Astrocyte (in vitro differentiated cells and primary cell): ENCODE measurements around the gene TMC1. TPM values are rescaled to one million over a fixed set of nuclear protein-coding genes. Genes with fewer than 3 reads are reported as not detected.

ENCODE experiments used
- DNase-seq: peaks from one replicate; pipeline ENCODE4 v3.0.0-alpha.2; 2010; ENCODE audit warnings: low read depth
- FAIRE-seq: peaks from 2 replicates; lab custom pipeline; 2011; peaks lifted over from hg19 to GRCh38; lab: Jason Lieb, UNC
- H2AFZ ChIP-seq: 2 replicates; pipeline ENCODE4 v1.6.0; 2012; ENCODE audit warnings: low read depth, low read length, inconsistent platforms
- H3K27ac ChIP-seq: 2 replicates; pipeline ENCODE4 v1.5.1; 2011; ENCODE audit warnings: low read depth, low read length, inconsistent platforms
- H3K27me3 ChIP-seq: 2 replicates; pipeline ENCODE4 v1.6.0; 2011; ENCODE audit warnings: low read length, inconsistent platforms; ENCODE audit not compliant: insufficient read depth
- H3K36me3 ChIP-seq: 2 replicates; pipeline ENCODE4 v1.5.1; 2011; ENCODE audit warnings: low read length, inconsistent platforms; ENCODE audit not compliant: insufficient read depth
- H3K4me1 ChIP-seq: 2 replicates; pipeline ENCODE4 v1.5.1; 2011; ENCODE audit warnings: low read length, inconsistent platforms; ENCODE audit not compliant: insufficient read depth
- H3K4me2 ChIP-seq: 2 replicates; pipeline ENCODE4 v1.6.0; 2012; ENCODE audit warnings: low read length, inconsistent platforms
- H3K4me3 ChIP-seq: 2 replicates; pipeline ENCODE4 v1.5.1; 2011; ENCODE audit warnings: low read depth, mild to moderate bottlenecking, low read length, inconsistent platforms; ENCODE audit not compliant: insufficient read depth
- H3K79me2 ChIP-seq: 2 replicates; pipeline ENCODE4 v1.6.0; 2012; ENCODE audit warnings: mild to moderate bottlenecking, low read length, inconsistent platforms; ENCODE audit not compliant: insufficient read depth
- H3K9ac ChIP-seq: 2 replicates; pipeline ENCODE4 v1.6.0; 2012; ENCODE audit warnings: mild to moderate bottlenecking, low read length, inconsistent platforms
- H3K9me3 ChIP-seq: 2 replicates; pipeline ENCODE4 v1.5.1; 2012; ENCODE audit warnings: low read depth, mild to moderate bottlenecking, low read length, inconsistent platforms; ENCODE audit not compliant: insufficient read depth
- H4K20me1 ChIP-seq: 2 replicates; pipeline ENCODE4 v1.6.0; 2012; ENCODE audit warnings: low read length, inconsistent platforms; ENCODE audit not compliant: insufficient read depth
- H3K27ac Mint-ChIP-seq: one replicate; pipeline ENCODE4 v1.8.0; 2021; ENCODE audit warnings: mild to moderate bottlenecking, mixed read lengths; ENCODE audit not compliant: unreplicated experiment
- H3K27me3 Mint-ChIP-seq: one replicate; pipeline ENCODE4 v1.8.0; 2021; ENCODE audit warnings: low read depth, mixed read lengths; ENCODE audit not compliant: unreplicated experiment
- H3K36me3 Mint-ChIP-seq: one replicate; pipeline ENCODE4 v1.8.0; 2021; ENCODE audit warnings: low read depth, mixed read lengths; ENCODE audit not compliant: unreplicated experiment
- H3K4me1 Mint-ChIP-seq: one replicate; pipeline ENCODE4 v1.8.0; 2021; ENCODE audit warnings: low read depth, mixed read lengths; ENCODE audit not compliant: unreplicated experiment
- H3K4me3 Mint-ChIP-seq: one replicate; pipeline ENCODE4 v1.8.0; 2021; ENCODE audit warnings: mild to moderate bottlenecking, moderate library complexity, mixed read lengths; ENCODE audit not compliant: unreplicated experiment
- H3K9me3 Mint-ChIP-seq: one replicate; pipeline ENCODE4 v1.8.0; 2021; ENCODE audit warnings: mild to moderate bottlenecking, mixed read lengths; ENCODE audit not compliant: unreplicated experiment
- EZH2 ChIP-seq: IDR thresholded peaks from 2 replicates; pipeline ENCODE4 v1.6.1; 2012; ENCODE audit warnings: mild to moderate bottlenecking, low read length, inconsistent platforms; ENCODE audit not compliant: insufficient read depth
- total RNA-seq: library from RNA; stranded (reverse); gene quantifications from 2 replicates; pipeline ENCODE4 v1.2.1, GENCODE V29; 2021
- TF ChIP-seq, protein P1 (sequence below): IDR thresholded peaks from 2 replicates; pipeline ENCODE4 v1.5.1; 2011; ENCODE audit warnings: low read depth, mild to moderate bottlenecking, inconsistent platforms, low read length, moderate library complexity; ENCODE audit not compliant: insufficient read depth

TMC1 gene
- total RNA-seq, 1 donor from 2014 or later = not detected

DNA sequence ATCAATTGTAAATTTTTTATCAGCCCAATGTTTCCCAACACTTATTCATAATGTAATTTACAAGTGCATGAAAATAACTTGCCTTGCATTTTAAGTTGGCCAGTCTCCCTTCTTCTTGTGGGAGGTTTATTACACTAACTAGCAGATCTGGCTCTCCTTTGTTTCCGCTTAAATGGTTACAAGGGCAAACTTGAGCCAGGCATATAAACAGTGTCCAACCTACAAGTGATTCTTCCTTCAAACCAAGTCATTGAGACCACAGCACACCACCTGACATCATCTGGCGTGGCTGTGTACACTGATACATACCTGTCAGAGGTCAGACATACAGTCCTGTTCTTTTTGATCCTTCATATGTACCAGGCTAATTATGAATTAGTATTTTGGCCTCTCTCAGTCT is 351.3 kb downstream of the TMC1 start:
- Histone ChIP-seq H3K4me1 (no peaks in the 10 kb centered on the region), H3K9me3 (no peaks in the 10 kb centered on the region), H3K4me3 (no peak overlapping the region), H3K4me2 (no peak overlapping the region), H3K27ac (no peak overlapping the region), H4K20me1 (no peaks in the 10 kb centered on the region), H3K9ac (no peak overlapping the region), H3K36me3 (no peaks in the 10 kb centered on the region), H3K79me2 (no peaks in the 10 kb centered on the region), H2AFZ (no peak overlapping the region), H3K27me3 (no peaks in the 10 kb centered on the region)
- H3K27ac Mint-ChIP-seq = no peak overlapping the region
- H3K27me3 Mint-ChIP-seq = no peaks in the 10 kb centered on the region
- no peaks in the 10 kb centered on the region for H3K36me3 Mint-ChIP-seq
- TF ChIP-seq, protein P1, sequence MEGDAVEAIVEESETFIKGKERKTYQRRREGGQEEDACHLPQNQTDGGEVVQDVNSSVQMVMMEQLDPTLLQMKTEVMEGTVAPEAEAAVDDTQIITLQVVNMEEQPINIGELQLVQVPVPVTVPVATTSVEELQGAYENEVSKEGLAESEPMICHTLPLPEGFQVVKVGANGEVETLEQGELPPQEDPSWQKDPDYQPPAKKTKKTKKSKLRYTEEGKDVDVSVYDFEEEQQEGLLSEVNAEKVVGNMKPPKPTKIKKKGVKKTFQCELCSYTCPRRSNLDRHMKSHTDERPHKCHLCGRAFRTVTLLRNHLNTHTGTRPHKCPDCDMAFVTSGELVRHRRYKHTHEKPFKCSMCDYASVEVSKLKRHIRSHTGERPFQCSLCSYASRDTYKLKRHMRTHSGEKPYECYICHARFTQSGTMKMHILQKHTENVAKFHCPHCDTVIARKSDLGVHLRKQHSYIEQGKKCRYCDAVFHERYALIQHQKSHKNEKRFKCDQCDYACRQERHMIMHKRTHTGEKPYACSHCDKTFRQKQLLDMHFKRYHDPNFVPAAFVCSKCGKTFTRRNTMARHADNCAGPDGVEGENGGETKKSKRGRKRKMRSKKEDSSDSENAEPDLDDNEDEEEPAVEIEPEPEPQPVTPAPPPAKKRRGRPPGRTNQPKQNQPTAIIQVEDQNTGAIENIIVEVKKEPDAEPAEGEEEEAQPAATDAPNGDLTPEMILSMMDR = no peak
- no peak for TF ChIP-seq EZH2
- no peaks in the 10 kb centered on the region for H3K4me1 Mint-ChIP-seq
- DNase-seq (no peak), FAIRE-seq (no peak)
- no peak overlapping the region for H3K4me3 Mint-ChIP-seq
- H3K9me3 Mint-ChIP-seq = no peaks in the 10 kb centered on the region

DNA sequence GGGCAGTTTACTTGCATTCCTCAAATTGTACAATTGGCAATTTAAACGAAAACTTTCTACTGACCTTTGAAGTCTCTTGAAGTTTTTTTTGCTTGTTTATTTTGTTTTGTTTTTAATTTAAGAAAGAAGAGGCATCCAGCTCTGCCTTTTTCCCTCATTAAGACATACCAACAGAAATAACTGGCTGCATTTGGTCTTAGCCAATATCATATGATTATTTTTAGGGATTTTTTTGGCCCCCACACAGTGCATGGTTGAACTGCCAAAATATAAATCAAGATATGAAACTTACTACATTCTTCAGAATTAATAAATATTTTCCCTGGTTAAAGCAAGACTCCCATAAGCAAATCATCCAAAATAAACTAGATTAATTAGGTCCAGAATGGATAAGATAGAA is 352.0 kb downstream of the TMC1 start:
- no peak overlapping the region for H3K27ac ChIP-seq

DNA sequence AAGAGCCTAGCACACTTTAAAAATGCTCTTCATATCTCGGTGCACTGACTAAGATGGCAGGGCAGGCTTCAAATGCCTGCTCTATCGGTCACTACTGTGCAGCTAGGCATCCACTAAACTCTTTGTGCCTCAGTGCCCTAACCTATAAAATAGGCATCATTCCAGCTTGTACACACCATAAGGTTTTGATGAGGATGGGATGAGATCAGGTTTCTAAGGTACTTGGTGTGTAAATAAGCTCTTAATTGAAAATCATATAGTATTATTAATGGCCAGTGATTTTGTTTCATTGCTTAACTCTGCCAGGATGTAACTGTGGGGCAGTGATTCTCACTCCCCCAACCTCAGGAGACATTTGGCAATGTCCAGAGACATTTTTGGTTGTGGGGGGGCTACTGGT is 352.9 kb downstream of the TMC1 start:
- Mint-ChIP-seq H3K4me3 (no peak overlapping the region), H3K36me3 (no peaks in the 10 kb centered on the region), H3K27ac (no peak overlapping the region), H3K4me1 (no peaks in the 10 kb centered on the region), H3K27me3 (no peaks in the 10 kb centered on the region), H3K9me3 (peaks cover 6% of the 10 kb centered on the region)
- H3K79me2 ChIP-seq = no peaks in the 10 kb centered on the region
- no peak overlapping the region for H3K4me2 ChIP-seq
- H3K27me3 ChIP-seq = no peaks in the 10 kb centered on the region
- no peaks in the 10 kb centered on the region for H3K36me3 ChIP-seq
- no peaks in the 10 kb centered on the region for H3K4me1 ChIP-seq
- FAIRE-seq = no peak
- no peak overlapping the region for H3K4me3 ChIP-seq
- H3K9ac ChIP-seq = no peak overlapping the region
- TF ChIP-seq, protein P1 = no peak
- no peak for TF ChIP-seq EZH2
- H4K20me1 ChIP-seq = no peaks in the 10 kb centered on the region
- H3K27ac ChIP-seq = no peak overlapping the region
- H2AFZ ChIP-seq = no peak overlapping the region
- no peaks in the 10 kb centered on the region for H3K9me3 ChIP-seq
- DNase-seq = no peak

More for the DNA sequence above, 352.0 kb downstream of the TMC1 start:
- no peak overlapping the region for H3K4me3 ChIP-seq
- H3K4me1 ChIP-seq = no peaks in the 10 kb centered on the region
- H3K27ac Mint-ChIP-seq = no peak overlapping the region
- no peaks in the 10 kb centered on the region for H4K20me1 ChIP-seq
- FAIRE-seq (no peak), DNase-seq (no peak)
- no peaks in the 10 kb centered on the region for H3K27me3 ChIP-seq
- no peak overlapping the region for H3K4me3 Mint-ChIP-seq
- H3K79me2 ChIP-seq = no peaks in the 10 kb centered on the region
- TF ChIP-seq EZH2 = no peak
- TF ChIP-seq, protein P1 = no peak
- no peak overlapping the region for H3K4me2 ChIP-seq
- H3K36me3 Mint-ChIP-seq = no peaks in the 10 kb centered on the region
- no peaks in the 10 kb centered on the region for H3K36me3 ChIP-seq
- no peak overlapping the region for H3K9ac ChIP-seq
- H3K9me3 ChIP-seq = no peaks in the 10 kb centered on the region
- peaks cover 3% of the 10 kb centered on the region for H3K9me3 Mint-ChIP-seq
- no peaks in the 10 kb centered on the region for H3K4me1 Mint-ChIP-seq
- no peaks in the 10 kb centered on the region for H3K27me3 Mint-ChIP-seq
- no peak overlapping the region for H2AFZ ChIP-seq
